IPS-20b (cell line): ENCODE results near the gene IGF2BP2.
"Not testable (repeated sequence)": the region's sequence is repeated elsewhere in the genome, so short reads cannot be mapped to it uniquely, and the experiment has no call there.

Experiments
- H3K27ac ChIP-seq: one replicate; pipeline ENCODE4 v1.5.1; 2013; ENCODE audit warnings: low read length
- H3K27me3 ChIP-seq: 2 replicates; pipeline ENCODE4 v1.6.1; 2013; ENCODE audit warnings: mild to moderate bottlenecking, low read length, inconsistent platforms; ENCODE audit not compliant: insufficient read depth
- H3K36me3 ChIP-seq: 2 replicates; pipeline ENCODE4 v1.6.1; 2013; ENCODE audit warnings: low read depth, mild to moderate bottlenecking, inconsistent platforms, low read length, moderate library complexity; ENCODE audit not compliant: insufficient read depth
- H3K4me1 ChIP-seq: 2 replicates; pipeline ENCODE4 v1.6.1; 2013; ENCODE audit warnings: mild to moderate bottlenecking, control low read depth, inconsistent platforms, low read length, moderate library complexity; ENCODE audit not compliant: insufficient read depth
- H3K4me3 ChIP-seq: 2 replicates; pipeline ENCODE4 v1.5.1; 2013; ENCODE audit warnings: mild to moderate bottlenecking, low read length, inconsistent platforms
- H3K9ac ChIP-seq: 2 replicates; pipeline ENCODE4 v1.6.1; 2013; ENCODE audit warnings: low read depth, mild to moderate bottlenecking, inconsistent platforms, low read length, moderate library complexity
- H3K9me3 ChIP-seq: 2 replicates; pipeline ENCODE4 v1.6.1; 2013; ENCODE audit warnings: mild to moderate bottlenecking, low read depth, low read length, inconsistent platforms; ENCODE audit not compliant: insufficient read depth

IGF2BP2 gene

GRCh38 chr3:185781759-185782158 lies 43.1 kb downstream of the IGF2BP2 start:
- no peaks in the 10 kb centered on the region for H3K27me3 ChIP-seq
- H3K9me3 ChIP-seq, result no peaks in the 10 kb centered on the region
- H3K4me1 ChIP-seq, result peaks cover 75% of the 10 kb centered on the region
- H3K4me3 ChIP-seq, result no peak overlapping the region
- H3K27ac ChIP-seq, result no peak overlapping the region
- H3K36me3 ChIP-seq, result peaks cover 10% of the 10 kb centered on the region; the same call in 1 of the 2 replicates
- H3K9ac ChIP-seq, result no peak overlapping the region

- Histone ChIP-seq H3K27me3 (no peaks in the 10 kb centered on the region), H3K9me3 (no peaks in the 10 kb centered on the region), H3K4me1 (peaks cover 58% of the 10 kb centered on the region), H3K9ac (peak overlapping the region; percentile 10; the same call in 1 of the 2 replicates), H3K36me3 (peaks cover 4% of the 10 kb centered on the region; the same call in 1 of the 2 replicates), H3K4me3 (peak overlapping the region; percentile 30), H3K27ac (no peak overlapping the region)
Observed at GRCh38 chr3:185779461-185779860, 45.4 kb downstream of the IGF2BP2 start.

- no peak overlapping the region for H3K27ac ChIP-seq
- H3K27me3 ChIP-seq, result no peaks in the 10 kb centered on the region
- H3K4me3 ChIP-seq, result no peak overlapping the region
- no peaks in the 10 kb centered on the region for H3K36me3 ChIP-seq
- peaks cover 56% of the 10 kb centered on the region for H3K4me1 ChIP-seq
- no peaks in the 10 kb centered on the region for H3K9me3 ChIP-seq
- H3K9ac ChIP-seq, result no peak overlapping the region
Observed at GRCh38 chr3:185778821-185779220, 46.0 kb downstream of the IGF2BP2 start.

- H3K27me3 ChIP-seq, result no peaks in the 10 kb centered on the region
- H3K27ac ChIP-seq, result no peak overlapping the region
- H3K9ac ChIP-seq, result no peak overlapping the region
- no peaks in the 10 kb centered on the region for H3K9me3 ChIP-seq
- no peak overlapping the region for H3K4me3 ChIP-seq
- H3K36me3 ChIP-seq, result no peaks in the 10 kb centered on the region
- H3K4me1 ChIP-seq, result peaks cover 54% of the 10 kb centered on the region
Observed at GRCh38 chr3:185778094-185778493, 46.7 kb downstream of the IGF2BP2 start.

- Histone ChIP-seq H3K4me1 (peaks cover 17% of the 10 kb centered on the region; the same call in 1 of the 2 replicates), H3K27me3 (no peaks in the 10 kb centered on the region), H3K36me3 (no peaks in the 10 kb centered on the region), H3K27ac (no peak overlapping the region), H3K9ac (no peak overlapping the region), H3K4me3 (no peak overlapping the region), H3K9me3 (no peaks in the 10 kb centered on the region)
Observed at GRCh38 chr3:185770109-185770508, 54.7 kb downstream of the IGF2BP2 start.

- not testable (repeated sequence) for H3K9ac ChIP-seq, H3K9me3 ChIP-seq, H3K27ac ChIP-seq, H3K36me3 ChIP-seq, H3K27me3 ChIP-seq, H3K4me3 ChIP-seq
- H3K4me1 ChIP-seq, result peaks cover 20% of the 10 kb centered on the region
Observed at GRCh38 chr3:185768578-185768982, 56.3 kb downstream of the IGF2BP2 start.

- peaks cover 22% of the 10 kb centered on the region for H3K4me1 ChIP-seq
- H3K4me3 ChIP-seq, result no peak overlapping the region
- H3K9ac ChIP-seq, result no peak overlapping the region
- H3K36me3 ChIP-seq, result no peaks in the 10 kb centered on the region
- H3K27ac ChIP-seq, result no peak overlapping the region
- H3K27me3 ChIP-seq, result no peaks in the 10 kb centered on the region
- H3K9me3 ChIP-seq, result no peaks in the 10 kb centered on the region
Observed at GRCh38 chr3:185767002-185767688, 57.7 kb downstream of the IGF2BP2 start.

- peaks cover 21% of the 10 kb centered on the region for H3K4me1 ChIP-seq
- no peak overlapping the region for H3K27ac ChIP-seq
- H3K4me3 ChIP-seq, result no peak overlapping the region
- H3K36me3 ChIP-seq, result no peaks in the 10 kb centered on the region
- H3K27me3 ChIP-seq, result no peaks in the 10 kb centered on the region
- H3K9ac ChIP-seq, result no peak overlapping the region
- no peaks in the 10 kb centered on the region for H3K9me3 ChIP-seq
Observed at GRCh38 chr3:185766329-185767001, 58.4 kb downstream of the IGF2BP2 start.

- H3K27ac ChIP-seq, result no peak overlapping the region
Observed at GRCh38 chr3:185764980-185765370, 59.9 kb downstream of the IGF2BP2 start.

GRCh38 chr3:185764163-185764979 lies 60.5 kb downstream of the IGF2BP2 start:
- H3K4me3 ChIP-seq, result no peak overlapping the region
- H3K9ac ChIP-seq, result no peak overlapping the region
- no peaks in the 10 kb centered on the region for H3K36me3 ChIP-seq
- no peaks in the 10 kb centered on the region for H3K9me3 ChIP-seq
- no peak overlapping the region for H3K27ac ChIP-seq
- H3K4me1 ChIP-seq, result peaks cover 27% of the 10 kb centered on the region
- H3K27me3 ChIP-seq, result no peaks in the 10 kb centered on the region

More at GRCh38 chr3:185764980-185765370, 59.9 kb downstream of the IGF2BP2 start:
- Histone ChIP-seq H3K4me3 (no peak overlapping the region), H3K27me3 (no peaks in the 10 kb centered on the region), H3K36me3 (no peaks in the 10 kb centered on the region), H3K4me1 (peaks cover 24% of the 10 kb centered on the region), H3K9me3 (no peaks in the 10 kb centered on the region), H3K9ac (no peak overlapping the region)

- Histone ChIP-seq H3K9ac (no peak overlapping the region), H3K27me3 (no peaks in the 10 kb centered on the region), H3K27ac (no peak overlapping the region)
Observed at GRCh38 chr3:185763347-185764005, 61.4 kb downstream of the IGF2BP2 start.

More at GRCh38 chr3:185763347-185764005, 61.4 kb downstream of the IGF2BP2 start:
- H3K36me3 ChIP-seq, result peaks cover 1% of the 10 kb centered on the region; the same call in 1 of the 2 replicates
- no peaks in the 10 kb centered on the region for H3K9me3 ChIP-seq
- peaks cover 33% of the 10 kb centered on the region for H3K4me1 ChIP-seq
- no peak overlapping the region for H3K4me3 ChIP-seq
